Activated naive CD8-positive, alpha-beta T cell treated with anti-CD3 and anti-CD28 coated beads for 36 hours (primary cell): Measurements from ENCODE around the gene PCDHGB4. TPM values are rescaled to one million over a fixed set of nuclear protein-coding genes. Genes with fewer than 3 reads are reported as not detected.
"Not testable (repeated sequence)": the region's sequence is repeated elsewhere in the genome, so short reads cannot be mapped to it uniquely, and the experiment has no call there.

ENCODE experiments used
- DNase-seq: peaks from one replicate; pipeline ENCODE4 v3.0.0; 2021
- H3K27ac Mint-ChIP-seq: one replicate; pipeline ENCODE4 v1.8.0; 2022; ENCODE audit warnings: mild to moderate bottlenecking, moderate library complexity, mixed read lengths
- H3K27me3 Mint-ChIP-seq: one replicate; pipeline ENCODE4 v1.8.0; 2022; ENCODE audit warnings: mild to moderate bottlenecking, mixed read lengths
- H3K36me3 Mint-ChIP-seq: one replicate; pipeline ENCODE4 v1.8.0; 2021; ENCODE audit warnings: mild to moderate bottlenecking, mixed read lengths
- H3K4me1 Mint-ChIP-seq: one replicate; pipeline ENCODE4 v1.8.0; 2021; ENCODE audit warnings: mixed read lengths
- H3K4me3 Mint-ChIP-seq: one replicate; pipeline ENCODE4 v1.8.0; 2022; ENCODE audit warnings: mild to moderate bottlenecking, moderate library complexity, mixed read lengths
- H3K9me3 Mint-ChIP-seq: one replicate; pipeline ENCODE4 v1.8.0; 2022; ENCODE audit warnings: mixed read lengths
- total RNA-seq, 2 experiments: library from RNA; stranded (reverse); gene quantifications; one replicate each; pipeline ENCODE4 v1.2.3, GENCODE V29; 2021

The PCDHGB4 gene
- total RNA-seq: not detected

GRCh38 chr5:141387557-141388311 is at the start of gene PCDHGB4:
Gene PCDHGB4, plus strand, starts transcription at chr5:141387698. Its CDS starts 187 bp downstream, at chr5:141387885.
- H3K27ac Mint-ChIP-seq, H3K4me1 Mint-ChIP-seq, DNase-seq: not testable (repeated sequence)
- Mint-ChIP-seq H3K9me3 (peaks cover 47% of the 10 kb centered on the region), H3K36me3 (peaks cover 17% of the 10 kb centered on the region), H3K4me3 (peak within 1 kb of the TSS; percentile 37), H3K27me3 (peaks cover 85% of the 10 kb centered on the region)

- H3K4me3 Mint-ChIP-seq: peak within 1 kb of the TSS; percentile 26
- H3K9me3 Mint-ChIP-seq: peaks cover 47% of the 10 kb centered on the region
- H3K4me1 Mint-ChIP-seq: peaks cover 2% of the 10 kb centered on the region
- H3K27me3 Mint-ChIP-seq: peaks cover 94% of the 10 kb centered on the region
- peaks cover 15% of the 10 kb centered on the region for H3K36me3 Mint-ChIP-seq
- no peak for DNase-seq
- H3K27ac Mint-ChIP-seq: no peak within 1 kb of the TSS
These were observed 48.8 kb upstream of the PCDHGB4 start, which contains the start of gene PCDHGA2 for GRCh38 chr5:141338538-141339306. Gene PCDHGA2, plus strand, starts transcription at chr5:141338760.

- not testable (repeated sequence) for H3K27ac Mint-ChIP-seq, H3K4me3 Mint-ChIP-seq, DNase-seq, H3K4me1 Mint-ChIP-seq
- Mint-ChIP-seq H3K36me3 (peaks cover 18% of the 10 kb centered on the region), H3K27me3 (peaks cover 91% of the 10 kb centered on the region), H3K9me3 (peaks cover 45% of the 10 kb centered on the region)
These were observed 46.6 kb upstream of the PCDHGB4 start for GRCh38 chr5:141340781-141341354.

- no peak overlapping the region for H3K4me3 Mint-ChIP-seq
- H3K36me3 Mint-ChIP-seq: peaks cover 17% of the 10 kb centered on the region
- H3K9me3 Mint-ChIP-seq: peaks cover 34% of the 10 kb centered on the region
- peaks cover 2% of the 10 kb centered on the region for H3K4me1 Mint-ChIP-seq
- H3K27ac Mint-ChIP-seq: no peak overlapping the region
- DNase-seq: no peak
- peaks cover 90% of the 10 kb centered on the region for H3K27me3 Mint-ChIP-seq
These were observed 44.7 kb upstream of the PCDHGB4 start for GRCh38 chr5:141342773-141343172.

GRCh38 chr5:141343242-141343952 is 44.1 kb upstream of the PCDHGB4 start, which contains the start of gene PCDHGA3:
Gene PCDHGA3, plus strand, starts transcription at chr5:141343829. Its CDS starts 205 bp downstream, at chr5:141344034.
- no peak for DNase-seq
- H3K27me3 Mint-ChIP-seq: peaks cover 87% of the 10 kb centered on the region
- H3K36me3 Mint-ChIP-seq: peaks cover 17% of the 10 kb centered on the region
- peaks cover 2% of the 10 kb centered on the region for H3K4me1 Mint-ChIP-seq
- no peak within 1 kb of the TSS for H3K27ac Mint-ChIP-seq
- H3K4me3 Mint-ChIP-seq: peak within 1 kb of the TSS; percentile 29
- peaks cover 28% of the 10 kb centered on the region for H3K9me3 Mint-ChIP-seq

- Mint-ChIP-seq H3K4me3 (peak overlapping the region; percentile 29), H3K27me3 (peaks cover 87% of the 10 kb centered on the region), H3K27ac (no peak overlapping the region), H3K36me3 (peaks cover 17% of the 10 kb centered on the region), H3K9me3 (peaks cover 24% of the 10 kb centered on the region), H3K4me1 (peaks cover 2% of the 10 kb centered on the region)
- DNase-seq: no peak
These were observed 43.5 kb upstream of the PCDHGB4 start for GRCh38 chr5:141343953-141344463.

- peaks cover 18% of the 10 kb centered on the region for H3K36me3 Mint-ChIP-seq
- peaks cover 85% of the 10 kb centered on the region for H3K27me3 Mint-ChIP-seq
- DNase-seq: no peak
- peaks cover 22% of the 10 kb centered on the region for H3K9me3 Mint-ChIP-seq
- H3K4me1 Mint-ChIP-seq: peaks cover 2% of the 10 kb centered on the region
- no peak overlapping the region for H3K27ac Mint-ChIP-seq
- no peak overlapping the region for H3K4me3 Mint-ChIP-seq
These were observed 42.2 kb upstream of the PCDHGB4 start for GRCh38 chr5:141345327-141345726.

- not testable (repeated sequence) for H3K27ac Mint-ChIP-seq, DNase-seq, H3K4me3 Mint-ChIP-seq, H3K4me1 Mint-ChIP-seq
- Mint-ChIP-seq H3K36me3 (peaks cover 17% of the 10 kb centered on the region), H3K9me3 (peaks cover 21% of the 10 kb centered on the region), H3K27me3 (peaks cover 88% of the 10 kb centered on the region)
These were observed 41.5 kb upstream of the PCDHGB4 start for GRCh38 chr5:141346017-141346416.

- H3K4me1 Mint-ChIP-seq: no peaks in the 10 kb centered on the region
- no peak within 1 kb of the TSS for H3K27ac Mint-ChIP-seq
- H3K4me3 Mint-ChIP-seq: peak within 1 kb of the TSS; percentile 26
- DNase-seq: no peak
- H3K9me3 Mint-ChIP-seq: peaks cover 19% of the 10 kb centered on the region
- peaks cover 85% of the 10 kb centered on the region for H3K27me3 Mint-ChIP-seq
- H3K36me3 Mint-ChIP-seq: peaks cover 16% of the 10 kb centered on the region
These were observed 37.4 kb upstream of the PCDHGB4 start, which contains the start of gene PCDHGB1 for GRCh38 chr5:141349917-141350619. Gene PCDHGB1, plus strand, starts transcription at chr5:141350099. Its CDS starts 162 bp downstream, at chr5:141350261.

- peaks cover 88% of the 10 kb centered on the region for H3K27me3 Mint-ChIP-seq
These were observed 35.9 kb upstream of the PCDHGB4 start for GRCh38 chr5:141351591-141351990.

GRCh38 chr5:141354900-141355469 is 32.5 kb upstream of the PCDHGB4 start, which contains the start of gene PCDHGA4:
Gene PCDHGA4, plus strand, starts transcription at chr5:141355021. Its CDS starts 87 bp downstream, at chr5:141355108.
- DNase-seq: no peak
- Mint-ChIP-seq H3K4me1 (peaks cover 2% of the 10 kb centered on the region), H3K27ac (no peak within 1 kb of the TSS), H3K27me3 (peaks cover 91% of the 10 kb centered on the region), H3K36me3 (peaks cover 20% of the 10 kb centered on the region), H3K9me3 (peaks cover 33% of the 10 kb centered on the region), H3K4me3 (no peak within 1 kb of the TSS)

More at GRCh38 chr5:141351591-141351990, 35.9 kb upstream of the PCDHGB4 start:
- no peak overlapping the region for H3K4me3 Mint-ChIP-seq
- DNase-seq: no peak
- H3K27ac Mint-ChIP-seq: no peak overlapping the region
- peaks cover 17% of the 10 kb centered on the region for H3K36me3 Mint-ChIP-seq
- no peaks in the 10 kb centered on the region for H3K4me1 Mint-ChIP-seq
- peaks cover 25% of the 10 kb centered on the region for H3K9me3 Mint-ChIP-seq

GRCh38 chr5:141355641-141356040 is 31.9 kb upstream of the PCDHGB4 start:
- H3K27ac Mint-ChIP-seq: no peak overlapping the region
- peaks cover 37% of the 10 kb centered on the region for H3K9me3 Mint-ChIP-seq
- DNase-seq: no peak
- peaks cover 3% of the 10 kb centered on the region for H3K4me1 Mint-ChIP-seq
- peaks cover 91% of the 10 kb centered on the region for H3K27me3 Mint-ChIP-seq
- H3K4me3 Mint-ChIP-seq: no peak overlapping the region
- peaks cover 18% of the 10 kb centered on the region for H3K36me3 Mint-ChIP-seq

- no peak for DNase-seq
- Mint-ChIP-seq H3K27me3 (peaks cover 91% of the 10 kb centered on the region), H3K4me3 (no peak overlapping the region), H3K27ac (no peak overlapping the region), H3K4me1 (peaks cover 5% of the 10 kb centered on the region), H3K9me3 (peaks cover 42% of the 10 kb centered on the region), H3K36me3 (peaks cover 23% of the 10 kb centered on the region)
These were observed 31.4 kb upstream of the PCDHGB4 start for GRCh38 chr5:141356133-141356532.
